NCI-H1694 treated with DMSO at 0.1 percent for 48 hours (cell line): Measurements from ENCODE around the gene BTAF1.
A peak's percentile ranks its signal among the peaks of the same experiment; 100 is the strongest.

ENCODE experiments used
- DNase-seq: peaks from one replicate; lab custom pipeline; 2025; lab: John Stamatoyannopoulos, UW

BTAF1 gene

DNA sequence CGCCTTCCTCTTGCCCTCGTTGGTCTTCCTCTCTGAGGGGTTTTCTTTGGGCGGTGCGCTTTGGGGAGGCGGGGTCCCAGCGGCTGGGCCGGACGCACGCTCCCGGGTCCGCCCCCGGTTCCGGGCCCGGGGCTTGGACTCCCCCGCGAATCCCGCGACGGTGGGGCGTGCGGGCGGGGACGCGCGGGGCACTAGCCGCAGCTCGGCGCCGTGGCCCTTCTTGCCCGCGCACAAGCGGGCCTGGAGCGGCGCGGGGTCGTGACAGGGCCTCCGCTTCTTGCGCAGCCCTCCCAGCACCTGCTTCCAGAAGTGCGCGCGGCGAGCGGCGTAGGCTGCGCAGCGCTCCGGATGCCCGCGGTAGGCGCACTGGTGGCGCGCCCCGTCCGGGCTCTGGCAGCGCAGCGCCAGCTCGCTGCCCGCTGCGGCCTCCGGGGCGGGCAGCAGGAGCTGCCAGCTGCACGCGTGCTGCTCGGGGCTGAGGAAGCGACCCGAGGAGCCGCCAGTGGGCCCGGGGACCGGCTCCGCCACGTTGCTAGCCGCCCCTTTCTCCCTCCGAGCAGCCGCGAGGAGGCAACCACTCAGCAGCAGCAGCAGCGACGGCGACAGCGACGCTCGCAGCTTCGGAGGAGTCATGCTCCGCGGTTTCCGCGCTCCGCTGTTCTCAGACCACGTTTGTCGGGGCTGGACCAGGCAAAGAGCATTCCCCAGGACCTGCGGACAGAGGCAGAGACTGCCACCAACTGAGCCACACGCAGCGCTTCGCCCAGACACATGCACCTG lies 15.0 kb upstream of the BTAF1 start:
- peak; percentile 48 for DNase-seq

DNA sequence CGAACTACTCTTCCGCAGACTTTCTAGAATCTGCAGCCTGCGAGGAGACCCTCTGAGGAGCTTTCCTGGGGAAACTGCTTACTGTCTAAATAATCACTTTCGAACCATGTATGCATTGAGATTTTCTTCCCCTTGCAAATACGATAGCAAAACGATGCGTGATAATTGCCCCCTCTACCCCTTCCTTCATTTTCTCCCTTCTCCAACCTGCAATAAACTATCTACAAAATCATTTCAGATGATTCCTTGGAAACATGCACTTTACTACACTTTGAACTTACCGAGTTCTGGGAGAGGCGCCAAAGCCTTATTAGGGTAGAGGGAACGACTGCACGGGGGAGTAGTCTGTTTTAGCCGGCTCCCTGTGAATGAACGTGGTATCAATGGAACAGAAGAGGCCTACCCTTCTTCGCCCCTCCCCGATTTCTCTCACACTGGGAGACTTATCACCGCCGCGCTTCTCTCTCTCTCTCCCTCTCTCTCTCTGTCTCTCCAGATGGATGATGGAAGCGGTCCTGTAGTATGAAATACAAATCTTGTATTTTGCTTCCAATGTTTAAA lies 14.4 kb upstream of the BTAF1 start, which contains the start of gene FGFBP3:
TSS of gene FGFBP3 (minus strand) at position 370 of the 561 bp plus-strand sequence. CDS start 517 bp downstream, outside the sequence.
- DNase-seq: peak; percentile 83

DNA sequence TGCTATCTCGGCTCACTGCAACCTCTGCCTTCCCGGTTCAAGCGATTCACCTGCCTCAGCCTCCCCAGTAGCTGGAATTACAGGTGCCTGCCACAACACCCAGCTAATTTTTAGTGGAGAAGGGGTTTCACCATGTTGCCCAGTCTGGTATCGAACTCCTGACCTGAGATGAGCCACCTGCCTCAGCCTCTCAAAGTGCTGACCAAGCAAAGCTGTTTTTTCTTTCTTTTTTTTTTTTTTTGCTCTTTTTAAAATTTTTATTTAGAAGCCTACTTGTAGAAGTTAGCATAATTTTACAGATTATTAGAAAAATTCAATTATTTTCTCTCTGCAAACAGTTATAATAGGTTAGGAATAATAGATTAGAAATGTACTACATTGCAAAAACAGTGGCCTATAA lies 13.1 kb upstream of the BTAF1 start:
- DNase-seq: no peak

DNA sequence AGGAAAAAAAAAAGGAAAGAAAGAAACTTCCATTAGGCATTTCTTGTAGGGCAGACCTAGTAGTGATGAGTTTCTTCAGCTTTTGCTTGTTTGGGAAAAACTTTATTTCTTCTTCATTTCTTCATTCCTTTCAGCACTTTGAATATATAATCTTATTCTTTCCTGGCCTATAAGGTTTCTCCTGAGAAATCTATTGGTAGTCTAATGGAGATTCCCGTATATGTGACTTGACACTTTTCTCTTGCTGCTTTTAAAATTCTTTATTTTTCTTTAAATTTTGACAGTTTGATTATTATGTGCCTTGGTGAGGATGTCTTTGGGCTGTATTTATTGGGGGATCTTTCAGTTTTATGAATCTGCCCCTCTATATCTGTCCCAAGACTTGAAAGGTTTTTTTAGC lies 3.9 kb upstream of the BTAF1 start:
- DNase-seq: no peak

DNA sequence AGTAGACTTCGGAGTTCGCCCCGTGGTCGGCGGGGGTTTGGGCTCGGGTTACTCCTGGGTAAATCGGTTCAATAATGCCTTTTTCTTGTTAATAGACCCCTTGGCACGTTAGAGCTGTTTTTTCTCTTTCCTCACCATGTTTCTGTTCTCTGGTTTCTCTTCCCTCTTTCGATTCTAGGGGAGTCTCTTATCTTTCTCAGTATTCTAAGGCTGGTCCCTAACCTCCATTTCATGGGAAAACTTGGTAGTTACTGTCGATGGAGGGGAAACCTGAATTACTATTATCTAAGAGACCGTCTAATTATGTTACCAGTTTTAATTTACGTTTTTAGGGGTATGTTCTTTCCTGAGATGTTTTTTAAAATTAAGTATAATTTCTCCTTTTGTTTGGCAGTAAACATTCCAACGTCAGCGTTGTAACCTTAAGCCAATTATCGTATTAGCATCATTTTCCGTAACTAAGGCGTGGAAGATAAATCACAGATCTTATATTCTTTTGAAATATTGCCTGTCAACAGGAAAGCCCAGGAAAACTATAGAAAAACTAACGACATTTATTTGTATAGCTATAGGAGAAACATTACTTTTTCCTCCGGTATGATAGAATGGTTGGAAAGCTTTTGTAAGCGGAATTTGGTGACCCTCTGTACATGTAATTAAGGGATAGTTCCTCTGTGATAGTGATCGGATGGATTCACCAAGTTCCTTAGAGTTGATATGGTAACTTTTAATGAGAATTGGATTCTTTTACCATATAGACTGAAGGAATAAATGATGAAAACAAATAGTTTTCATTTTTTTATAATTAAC lies 847 bp downstream of the BTAF1 start:
- no peak for DNase-seq

DNA sequence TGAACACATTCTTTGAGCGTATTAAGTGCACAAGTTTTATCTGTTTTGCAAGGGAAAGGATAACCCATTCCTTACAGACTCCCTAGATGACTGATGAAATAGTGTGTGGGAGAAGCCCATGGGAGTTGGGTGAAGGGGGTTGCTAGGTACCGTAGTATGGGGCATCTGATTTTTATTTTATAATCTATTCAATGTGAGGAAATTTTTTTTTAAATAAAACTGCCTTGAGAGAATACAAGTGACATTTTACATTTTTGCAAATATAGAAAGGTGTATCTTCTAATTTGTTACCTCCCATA lies 1.4 kb downstream of the BTAF1 start:
- DNase-seq: no peak

DNA sequence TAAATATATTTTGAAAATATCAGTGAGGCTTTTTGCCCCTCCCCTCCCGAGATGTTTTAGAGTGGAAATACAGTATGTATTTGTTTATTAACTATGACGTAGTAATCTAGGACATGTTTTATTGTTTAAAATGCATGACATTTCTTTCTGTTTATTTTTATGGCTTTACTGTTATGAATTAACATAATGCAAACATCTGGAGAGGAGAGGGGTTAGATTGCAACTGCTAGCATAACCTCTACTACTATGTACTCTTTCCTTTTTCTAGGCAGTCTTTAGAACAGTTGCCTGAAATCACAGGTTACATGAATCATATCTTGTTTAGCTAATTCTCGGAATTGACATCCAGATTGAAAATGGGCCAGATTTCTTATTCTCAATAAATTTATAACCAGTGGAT lies 7.4 kb downstream of the BTAF1 start:
- DNase-seq: no peak

DNA sequence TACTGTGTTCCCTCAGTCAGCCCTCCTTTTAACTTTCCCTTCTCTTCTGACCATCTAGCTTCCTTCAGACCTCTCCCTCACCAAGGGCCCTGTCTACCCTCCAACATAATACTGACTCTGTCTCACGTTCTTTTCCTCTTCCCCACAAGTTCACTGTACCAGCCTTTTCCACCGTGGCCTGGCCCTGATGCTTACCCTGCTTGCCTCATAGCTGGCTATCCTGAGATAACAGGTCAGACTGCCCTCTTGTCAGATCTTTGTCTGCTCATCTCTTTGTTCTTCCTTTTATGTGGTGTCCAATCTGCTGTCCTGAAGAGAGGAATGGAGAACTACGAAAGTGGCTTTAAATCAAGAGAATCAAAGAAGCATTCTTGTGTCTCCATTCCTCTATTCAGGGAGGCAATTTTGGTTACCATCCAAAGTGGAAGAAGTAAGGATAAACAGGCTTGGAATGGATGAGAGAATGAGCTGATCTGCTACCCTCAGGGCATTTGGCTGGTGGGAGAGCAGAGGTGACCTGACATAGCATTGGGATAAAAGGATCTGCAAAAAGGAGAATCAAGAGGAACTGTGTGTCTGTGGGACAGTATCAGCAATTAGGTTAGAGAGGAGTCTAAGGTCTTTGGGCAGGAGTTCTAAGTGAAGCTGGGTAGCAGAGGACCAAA lies 8.1 kb downstream of the BTAF1 start:
- no peak for DNase-seq

DNA sequence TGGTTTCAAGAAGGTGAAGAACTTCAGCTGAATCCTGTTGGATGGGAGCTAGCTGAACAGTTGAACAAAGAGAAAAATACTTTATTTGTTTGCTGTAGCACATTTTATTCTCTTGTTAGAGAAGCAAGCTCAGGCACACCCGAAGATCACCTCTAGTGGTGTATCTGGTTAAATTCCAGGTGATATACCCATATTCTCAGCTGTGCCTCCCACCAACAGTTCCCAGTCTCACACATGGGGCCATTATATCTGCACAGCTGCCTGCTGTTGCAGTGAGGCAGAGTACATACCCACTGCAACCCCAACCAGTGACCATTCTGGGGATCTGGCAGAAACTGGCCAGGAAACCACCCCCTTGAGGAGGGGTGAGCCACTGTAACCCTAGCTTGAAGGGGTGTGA lies 9.2 kb downstream of the BTAF1 start:
- no peak for DNase-seq

DNA sequence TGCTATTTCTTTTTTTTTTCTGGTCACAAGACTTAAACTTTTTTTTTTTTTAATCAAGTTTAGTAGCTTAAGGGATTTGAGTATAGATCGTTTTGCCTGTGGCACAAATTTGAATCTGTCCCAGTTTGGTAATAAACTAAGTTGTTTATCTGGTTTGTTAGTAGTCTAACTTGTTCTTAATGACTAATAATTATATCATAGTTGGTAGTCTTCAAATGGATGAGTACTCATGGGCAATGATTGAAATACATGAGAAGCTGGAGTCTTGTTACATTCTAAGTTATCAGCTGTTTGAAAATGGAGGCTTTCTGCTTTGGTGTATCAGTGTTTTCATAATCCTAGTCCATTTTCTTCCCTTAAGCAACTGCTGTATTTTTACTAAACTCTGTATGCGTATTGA lies 12.3 kb downstream of the BTAF1 start:
- DNase-seq: no peak

DNA sequence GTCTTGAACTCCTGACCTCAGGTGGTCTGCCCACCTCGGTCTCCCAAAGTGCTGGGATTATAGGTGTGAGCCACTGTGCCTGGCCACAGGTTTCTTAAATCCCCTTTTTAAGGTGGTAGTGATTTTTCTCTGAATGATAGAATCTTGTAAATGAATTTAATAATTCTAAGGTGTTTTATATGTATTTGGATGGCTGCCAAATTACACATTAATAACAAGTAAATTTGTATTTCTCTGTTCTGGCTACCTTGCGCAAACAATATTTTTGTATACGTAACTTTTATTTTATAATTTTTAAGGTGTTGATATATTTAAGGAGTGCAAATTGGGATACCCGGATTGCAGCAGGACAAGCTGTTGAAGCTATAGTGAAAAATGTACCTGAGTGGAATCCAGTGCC lies 16.1 kb downstream of the BTAF1 start:
- DNase-seq: no peak

DNA sequence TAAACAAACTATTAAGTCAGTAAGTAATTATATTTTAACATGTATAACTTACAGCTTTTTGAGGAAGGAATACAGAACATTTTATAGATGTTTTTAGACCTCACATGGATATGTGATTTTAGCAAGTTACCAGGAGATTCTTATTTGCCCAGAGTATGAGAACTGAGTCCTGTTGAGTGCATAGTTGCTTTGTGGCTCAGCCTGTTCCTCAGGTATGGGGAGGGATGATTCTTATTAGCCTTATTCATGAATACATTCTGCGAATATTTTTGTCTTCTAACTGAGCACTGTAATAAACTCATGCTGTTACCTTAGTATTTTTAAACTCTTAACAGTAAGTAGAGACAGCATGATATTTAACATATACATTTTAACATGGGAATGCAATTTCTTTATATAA lies 17.9 kb downstream of the BTAF1 start:
- DNase-seq: no peak

DNA sequence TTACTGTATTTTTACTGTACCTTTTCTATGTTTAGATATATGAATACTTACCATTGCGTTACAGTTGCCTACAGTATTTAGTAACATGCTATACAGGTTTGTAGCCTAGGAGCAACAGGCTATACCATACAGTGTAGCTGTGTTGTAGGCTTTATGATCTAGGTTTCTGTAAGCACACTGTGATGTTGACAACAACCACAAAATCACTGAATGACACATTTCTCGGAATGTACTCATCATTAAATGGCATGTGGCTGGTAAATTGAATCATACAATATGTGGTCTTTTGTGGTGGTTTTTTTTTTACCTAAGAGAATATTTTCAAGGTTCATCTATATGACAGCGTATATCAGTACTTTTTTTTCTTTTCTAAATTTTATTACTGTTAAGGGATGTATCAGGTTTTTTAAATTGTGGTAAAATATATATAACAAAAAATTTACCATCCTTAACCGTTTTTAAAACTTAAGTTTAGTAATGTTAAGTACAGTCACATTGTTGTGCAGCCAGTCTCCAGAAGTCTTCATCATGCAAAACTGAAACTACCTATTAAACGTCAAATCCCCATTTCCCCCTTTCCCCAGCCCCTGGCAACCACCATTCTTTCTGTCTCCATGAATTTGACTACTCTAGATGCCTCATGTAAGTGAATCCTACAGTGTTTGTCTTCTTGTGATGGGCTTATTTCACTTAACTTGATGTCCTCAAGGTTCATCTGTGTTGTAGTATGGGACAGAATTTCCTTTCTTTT lies 21.5 kb downstream of the BTAF1 start:
- no peak for DNase-seq

DNA sequence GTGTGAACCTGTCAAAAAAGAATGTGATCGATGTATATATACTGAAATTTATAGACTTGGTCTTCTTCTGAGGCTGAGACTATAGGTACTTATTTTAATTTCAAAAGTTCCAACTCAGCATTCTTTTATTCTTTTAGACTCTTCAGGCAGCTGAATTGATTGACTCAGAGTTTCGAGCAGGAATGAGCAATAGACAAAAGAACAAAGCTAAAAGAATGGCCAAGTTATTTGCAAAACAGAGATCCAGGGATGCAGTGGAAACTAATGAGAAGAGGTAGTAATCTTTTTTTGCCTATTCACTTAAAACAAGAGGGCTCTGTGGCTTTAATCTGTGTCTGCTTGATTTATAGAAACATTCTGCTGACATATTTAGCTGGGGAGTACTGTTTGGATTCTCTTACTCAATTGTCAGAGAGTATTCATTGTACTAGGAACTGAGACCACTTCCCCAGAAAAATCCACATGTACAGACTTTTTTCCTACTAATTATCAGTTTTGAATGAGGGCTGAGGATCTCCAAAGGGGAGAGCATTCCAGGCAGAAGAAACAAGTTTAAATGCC lies 30.1 kb downstream of the BTAF1 start:
- DNase-seq: no peak

DNA sequence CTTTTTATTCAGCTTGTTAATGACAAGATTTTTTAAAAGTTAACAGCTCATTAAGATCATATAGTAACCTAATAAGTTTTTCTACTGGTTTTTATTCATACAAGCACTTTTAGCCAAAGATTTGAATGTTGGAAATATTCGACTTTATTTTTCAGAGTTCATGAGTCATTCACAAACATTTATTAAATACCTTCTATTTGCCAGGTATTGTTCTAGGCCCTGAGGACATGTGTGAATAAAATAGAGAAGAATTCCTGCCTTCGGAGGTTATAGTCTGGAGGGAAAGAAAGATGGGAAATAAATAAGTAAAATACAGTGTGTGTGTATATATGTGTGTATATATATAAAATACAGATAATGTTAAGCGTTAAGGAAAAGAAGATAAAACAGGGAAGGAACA lies 31.5 kb downstream of the BTAF1 start:
- DNase-seq: no peak

DNA sequence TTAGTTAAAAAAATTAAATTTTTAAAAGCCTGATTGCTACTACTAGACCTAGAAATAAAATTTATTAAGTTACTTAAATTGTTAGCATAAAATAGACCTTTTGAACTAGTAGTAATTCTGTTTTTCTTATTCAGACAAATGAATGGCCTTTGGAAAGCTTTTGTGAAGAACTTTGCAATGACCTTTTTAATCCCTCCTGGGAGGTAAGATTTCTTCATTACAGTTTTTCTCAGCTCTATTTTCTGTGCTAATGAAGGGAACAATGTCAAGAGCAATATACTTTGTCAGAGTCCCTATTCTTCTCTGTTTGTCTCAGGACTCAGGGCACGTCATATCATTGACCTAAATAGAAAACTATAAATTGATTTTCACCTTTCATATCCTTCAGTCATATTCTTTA lies 33.5 kb downstream of the BTAF1 start:
- DNase-seq: no peak

DNA sequence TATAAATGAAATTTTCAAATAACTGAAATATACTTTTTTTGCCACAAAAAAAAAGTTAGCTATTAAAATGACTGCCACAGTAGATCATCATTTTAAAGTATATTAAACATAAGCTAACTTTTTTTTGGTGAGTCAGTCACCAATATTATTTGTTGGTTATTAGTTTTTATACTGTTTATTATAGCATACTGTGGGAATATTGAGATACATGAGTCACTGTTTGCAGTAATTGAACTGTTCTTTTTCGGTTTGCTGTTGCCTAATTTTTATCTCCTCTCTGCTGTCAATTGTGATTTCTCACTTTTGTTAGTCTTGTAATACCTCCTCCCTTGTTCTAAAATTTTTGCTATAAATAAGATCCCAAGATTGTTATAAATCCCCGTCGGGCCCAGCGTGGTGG lies 45.7 kb downstream of the BTAF1 start:
- DNase-seq: no peak

DNA sequence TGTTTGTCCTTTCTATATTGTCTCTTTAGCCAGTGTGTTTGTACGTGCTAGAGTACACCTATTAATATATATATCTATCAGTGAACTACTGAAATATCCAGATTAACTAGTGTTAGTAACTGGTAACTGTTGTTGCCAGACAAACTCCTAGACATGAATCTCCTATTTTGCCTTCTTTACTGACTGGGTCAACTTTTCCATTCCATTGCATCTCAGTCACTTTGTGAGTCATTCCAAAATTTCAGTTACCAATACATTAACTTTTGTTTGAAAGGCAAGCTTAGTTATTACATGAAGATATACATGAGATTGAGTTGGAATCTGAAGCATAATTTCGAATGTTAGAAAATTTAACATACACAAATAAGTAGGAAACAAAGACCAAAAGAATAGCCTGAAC lies 51.4 kb downstream of the BTAF1 start:
- DNase-seq: no peak

DNA sequence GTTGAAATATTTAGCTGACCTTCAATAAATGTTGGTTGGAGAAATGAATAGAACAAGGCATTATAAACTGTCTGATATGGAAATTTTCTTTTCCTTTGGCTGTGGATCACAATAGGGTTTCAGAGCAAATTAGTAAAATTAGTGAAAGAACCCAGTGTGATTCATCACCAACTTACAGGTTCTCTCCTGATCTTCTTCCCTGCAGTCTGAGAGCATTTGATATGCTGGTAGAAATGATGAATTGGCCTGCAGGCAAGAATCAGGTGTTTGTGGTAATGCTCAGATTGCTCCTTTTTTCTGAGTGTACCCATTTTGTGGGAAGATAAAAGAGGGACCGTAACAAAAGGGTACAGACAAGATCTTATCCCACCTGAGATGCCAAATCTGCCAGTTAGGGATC lies 51.9 kb downstream of the BTAF1 start:
- no peak for DNase-seq

DNA sequence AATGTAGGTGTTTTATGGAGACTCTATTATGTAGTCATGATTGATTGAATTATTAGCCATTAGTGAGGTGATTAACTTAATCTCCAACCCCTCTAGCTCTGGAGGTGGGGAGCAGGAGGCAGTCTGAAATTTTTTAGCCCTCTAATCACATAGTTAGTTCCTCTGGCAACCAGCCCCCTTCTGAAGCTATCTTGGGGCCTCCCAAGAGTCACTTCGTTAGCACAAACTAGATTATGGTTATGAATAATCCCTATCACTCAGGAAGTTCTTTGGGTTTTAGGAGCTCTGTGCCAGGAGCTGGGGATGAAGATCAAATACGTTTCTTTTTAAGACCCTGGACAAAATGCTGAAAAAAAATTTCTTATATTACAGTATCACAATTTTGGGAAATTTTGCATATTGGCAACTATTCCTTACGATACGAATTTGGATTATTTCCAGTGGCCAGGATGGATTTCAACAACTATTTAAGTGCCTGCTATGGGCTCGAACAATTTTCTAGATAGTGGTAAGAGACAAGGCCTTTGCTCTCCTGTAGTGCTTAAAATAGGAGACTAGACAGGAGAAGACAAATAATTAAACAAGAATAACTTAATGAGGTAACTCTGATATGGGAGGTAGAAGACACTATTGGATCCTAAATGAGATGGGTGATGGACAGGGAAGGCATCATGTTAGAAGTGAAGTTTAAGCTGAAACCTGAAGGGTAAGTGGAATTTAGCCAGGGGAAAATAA lies 52.9 kb downstream of the BTAF1 start:
- no peak for DNase-seq

DNA sequence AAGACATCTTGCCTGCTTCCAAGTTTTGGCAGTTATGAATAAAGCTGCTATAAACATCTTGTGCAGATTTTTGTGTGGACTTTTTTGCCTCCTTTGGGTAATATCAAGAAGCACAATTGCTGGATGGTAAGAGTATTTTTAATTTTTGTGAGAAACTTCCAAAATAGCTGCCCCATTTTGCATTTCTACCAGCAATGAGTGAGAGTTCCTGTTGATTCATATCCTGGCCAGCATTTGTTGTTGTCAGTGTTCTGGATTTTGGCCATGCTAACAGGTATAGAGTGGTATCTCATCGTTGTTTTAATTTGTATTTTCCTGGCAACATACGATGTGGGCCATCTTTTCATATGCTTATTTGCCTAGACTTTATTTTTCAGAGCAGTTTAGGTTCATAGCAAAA lies 53.9 kb downstream of the BTAF1 start:
- no peak for DNase-seq
